Measurements from ENCODE around the gene SAP30BP.

DNA sequence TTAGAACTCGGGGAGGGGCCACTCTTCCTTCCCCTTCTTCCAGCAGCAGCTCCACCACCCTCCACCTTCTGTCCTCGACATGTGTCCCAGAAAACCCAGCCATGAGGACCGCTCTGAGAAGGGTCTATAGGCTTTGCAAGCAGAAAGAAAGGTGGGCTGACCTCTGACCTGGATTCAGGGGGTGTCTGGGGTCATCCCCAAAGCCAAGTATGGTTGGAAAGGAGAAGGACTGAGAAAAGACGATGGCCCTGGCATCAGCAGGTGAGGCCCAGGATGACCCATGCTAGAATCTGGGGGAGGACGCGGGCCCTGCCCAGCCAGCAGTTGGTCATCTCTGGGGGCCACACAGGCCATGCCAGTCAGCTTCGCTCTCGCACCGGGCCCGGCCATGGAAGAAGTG, 40.0 kb upstream of the SAP30BP start:
- TF ChIP-seq, protein P1, sequence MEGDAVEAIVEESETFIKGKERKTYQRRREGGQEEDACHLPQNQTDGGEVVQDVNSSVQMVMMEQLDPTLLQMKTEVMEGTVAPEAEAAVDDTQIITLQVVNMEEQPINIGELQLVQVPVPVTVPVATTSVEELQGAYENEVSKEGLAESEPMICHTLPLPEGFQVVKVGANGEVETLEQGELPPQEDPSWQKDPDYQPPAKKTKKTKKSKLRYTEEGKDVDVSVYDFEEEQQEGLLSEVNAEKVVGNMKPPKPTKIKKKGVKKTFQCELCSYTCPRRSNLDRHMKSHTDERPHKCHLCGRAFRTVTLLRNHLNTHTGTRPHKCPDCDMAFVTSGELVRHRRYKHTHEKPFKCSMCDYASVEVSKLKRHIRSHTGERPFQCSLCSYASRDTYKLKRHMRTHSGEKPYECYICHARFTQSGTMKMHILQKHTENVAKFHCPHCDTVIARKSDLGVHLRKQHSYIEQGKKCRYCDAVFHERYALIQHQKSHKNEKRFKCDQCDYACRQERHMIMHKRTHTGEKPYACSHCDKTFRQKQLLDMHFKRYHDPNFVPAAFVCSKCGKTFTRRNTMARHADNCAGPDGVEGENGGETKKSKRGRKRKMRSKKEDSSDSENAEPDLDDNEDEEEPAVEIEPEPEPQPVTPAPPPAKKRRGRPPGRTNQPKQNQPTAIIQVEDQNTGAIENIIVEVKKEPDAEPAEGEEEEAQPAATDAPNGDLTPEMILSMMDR (IDR thresholded peaks at IDR 0.05; ENCODE audit: insufficient read depth, low read length, poor library complexity, severe bottlenecking): no peak
- TF ChIP-seq EZH2phosphoT487 (conservative IDR thresholded peaks at IDR 0.05; ENCODE audit: low read length): no peak

Data from SU-DHL-6 (cell line).